NCI-H2107 (cell line): ENCODE data around the gene STX18.
"Not testable (repeated sequence)": the region's sequence is repeated elsewhere in the genome, so short reads cannot be mapped to it uniquely, and the experiment has no call there.

ENCODE experiments used
- DNase-seq: peaks from one replicate; lab custom pipeline; 2025; lab: John Stamatoyannopoulos, UW

The STX18 gene

GRCh38 chr4:4437798-4438470, 103.9 kb downstream of the STX18 start:
- no peak for DNase-seq

GRCh38 chr4:4436244-4436823, 105.5 kb downstream of the STX18 start:
- DNase-seq: no peak

DNA sequence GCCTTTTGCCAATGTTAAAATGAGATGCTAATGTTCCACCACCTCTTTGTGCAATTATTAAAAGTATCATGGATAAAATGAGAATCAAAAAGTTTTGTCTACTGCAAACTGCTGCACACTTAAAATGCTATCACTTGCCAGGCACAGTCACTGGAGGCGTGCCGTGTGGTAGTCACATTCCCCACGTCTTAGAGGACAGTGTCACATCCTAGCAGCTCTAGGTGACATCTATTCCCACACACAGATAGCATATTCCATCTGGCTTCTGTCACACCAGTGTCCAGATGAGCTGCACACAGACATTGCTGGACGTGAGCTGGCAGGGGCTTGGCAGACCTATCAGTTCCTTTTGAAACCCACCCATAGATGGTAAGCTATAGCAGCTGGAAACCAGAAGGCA, 107.9 kb downstream of the STX18 start:
- DNase-seq: no peak

GRCh38 chr4:4432341-4433125, 109.3 kb downstream of the STX18 start:
- DNase-seq: no peak

DNA sequence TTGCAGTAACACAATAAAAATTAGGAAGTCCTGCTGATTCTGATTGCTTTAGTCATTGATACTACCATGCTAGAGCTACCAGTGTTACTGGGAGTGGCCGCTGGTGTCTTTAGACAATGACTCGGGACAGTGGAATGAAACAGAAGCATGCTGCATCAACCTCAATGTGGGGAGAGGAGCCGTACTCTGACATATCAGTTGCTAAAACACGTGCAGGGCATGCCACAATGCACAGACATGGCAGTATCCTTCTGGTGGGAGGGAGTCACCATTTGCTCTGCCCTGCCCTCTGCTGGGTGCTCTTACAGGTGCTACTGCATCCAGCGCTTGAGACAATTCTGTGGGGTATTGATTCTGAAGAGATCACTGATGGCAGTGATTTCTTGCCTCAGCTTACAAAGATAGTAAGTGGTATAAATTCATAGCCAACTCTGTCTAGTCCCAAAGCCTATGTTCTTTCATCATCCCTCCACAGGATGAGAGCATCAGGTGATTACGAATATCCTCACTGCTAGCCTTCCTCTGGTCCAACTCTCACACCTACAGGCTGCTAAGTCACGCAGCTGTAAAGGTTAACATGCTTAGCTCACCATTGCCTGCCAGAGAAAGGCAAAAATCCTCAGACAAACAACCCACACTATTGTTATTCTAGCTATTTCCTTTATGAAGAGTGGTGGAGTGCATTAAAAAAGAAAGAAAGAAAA, 111.2 kb downstream of the STX18 start:
- no peak for DNase-seq

DNA sequence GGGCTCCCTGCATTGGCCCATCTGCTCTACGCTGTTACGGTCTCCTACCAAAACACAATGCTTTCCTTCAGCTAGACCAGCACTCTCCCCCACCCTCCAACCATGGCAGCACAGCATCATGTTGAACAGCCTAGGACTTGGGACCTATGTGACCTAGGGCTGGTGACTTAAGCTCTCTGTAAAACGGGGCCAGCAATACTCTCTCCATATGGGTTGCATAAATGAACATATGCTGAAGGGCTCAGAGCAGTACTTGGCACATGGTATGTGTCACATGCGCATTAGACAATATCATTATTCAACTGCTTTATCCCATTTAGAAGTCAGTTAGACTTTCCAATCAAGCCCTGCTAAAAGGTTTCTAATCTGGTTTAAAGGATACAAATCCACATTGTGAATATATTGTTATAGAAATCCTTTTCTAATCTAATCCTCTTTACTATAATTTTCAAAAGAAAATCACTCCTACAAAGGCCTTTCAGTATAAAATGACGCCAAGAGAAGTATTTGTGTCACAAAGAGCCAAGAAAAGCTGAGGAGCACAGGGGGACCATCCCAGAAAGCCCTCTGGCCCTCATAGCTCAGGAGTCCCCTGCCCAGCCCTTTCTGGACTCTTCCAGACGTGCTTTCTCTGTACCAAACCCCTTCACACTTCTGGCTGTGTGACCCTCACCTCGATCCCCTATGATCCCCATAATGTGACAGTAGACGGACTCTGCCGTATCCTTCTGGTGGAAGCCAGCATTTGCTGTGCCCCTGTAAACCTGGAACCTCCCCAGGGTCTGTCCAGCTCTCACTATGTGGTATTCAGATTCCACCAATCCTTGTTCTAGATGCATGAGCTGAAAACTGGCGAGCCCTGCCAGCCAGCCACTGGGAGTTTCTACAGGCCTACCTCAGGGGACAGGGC, 112.6 kb downstream of the STX18 start:
- DNase-seq: no peak

- no peak for DNase-seq
These were observed 114.0 kb downstream of the STX18 start for GRCh38 chr4:4427886-4428285.

DNA sequence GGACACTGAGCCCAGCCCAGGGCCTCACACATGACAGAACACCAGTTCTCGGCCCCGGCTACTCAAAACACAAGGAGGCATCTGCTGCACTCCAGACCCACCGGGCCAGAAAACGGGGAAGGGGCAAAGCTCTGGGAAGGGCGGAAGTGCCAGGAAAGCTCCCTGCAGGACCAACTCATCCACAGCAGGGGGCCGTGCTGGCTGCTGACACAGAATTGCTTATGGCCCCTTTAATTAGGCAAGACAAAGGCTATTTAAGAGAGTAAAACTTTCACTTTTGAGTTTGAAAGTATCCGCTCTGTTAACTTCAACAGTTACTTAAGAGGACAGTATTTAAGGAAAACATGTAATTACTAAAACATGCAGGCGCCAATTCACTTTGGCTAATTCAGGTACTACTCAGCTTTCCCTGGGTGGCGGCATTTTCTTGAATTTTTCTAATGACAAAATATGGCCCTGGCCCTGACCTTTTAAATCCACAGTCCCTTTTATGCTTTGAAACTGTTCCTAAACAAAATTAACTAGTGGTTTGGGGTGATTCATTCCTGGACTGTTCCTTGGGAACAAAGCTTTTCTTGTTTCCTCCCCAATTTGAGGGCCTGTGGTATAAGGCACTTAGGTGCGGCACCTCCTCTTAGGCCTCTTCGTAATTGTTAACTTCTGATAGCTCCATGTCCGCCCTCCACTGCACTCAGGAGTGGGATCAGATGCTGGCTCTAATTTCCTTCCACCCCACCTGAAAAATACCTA, 114.6 kb downstream of the STX18 start:
- no peak for DNase-seq

DNA sequence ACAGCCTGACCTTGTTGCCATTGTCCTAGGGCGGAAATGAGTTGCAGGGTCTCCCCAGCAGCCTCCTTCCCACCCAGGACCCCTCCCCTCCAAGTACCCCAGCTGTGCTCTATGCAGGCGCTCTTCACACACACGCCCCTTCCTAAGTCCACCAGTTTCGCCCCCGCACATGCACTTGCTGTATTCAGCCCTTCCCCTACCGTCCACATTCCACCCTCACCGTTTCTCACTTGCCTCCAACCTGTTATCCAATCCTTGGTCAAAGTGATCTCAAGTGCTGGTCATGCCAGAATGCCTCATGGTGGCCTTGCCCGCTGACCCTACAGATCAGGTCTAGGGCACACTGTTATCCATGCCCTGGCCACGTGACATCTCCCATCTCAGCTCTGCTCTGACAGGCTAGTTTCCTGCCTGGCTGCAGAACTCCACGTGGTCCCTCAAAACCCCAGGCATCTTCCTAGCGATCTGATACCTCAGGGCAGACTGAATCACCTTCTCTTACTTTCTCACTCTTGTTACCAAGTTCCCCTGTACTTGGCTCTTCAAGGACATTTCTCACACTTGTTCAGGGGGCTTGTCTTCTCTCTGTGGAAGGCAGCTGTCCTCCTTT, 115.2 kb downstream of the STX18 start:
- no peak for DNase-seq

- no peak for DNase-seq
These were observed 116.2 kb downstream of the STX18 start for GRCh38 chr4:4425696-4426095.

DNA sequence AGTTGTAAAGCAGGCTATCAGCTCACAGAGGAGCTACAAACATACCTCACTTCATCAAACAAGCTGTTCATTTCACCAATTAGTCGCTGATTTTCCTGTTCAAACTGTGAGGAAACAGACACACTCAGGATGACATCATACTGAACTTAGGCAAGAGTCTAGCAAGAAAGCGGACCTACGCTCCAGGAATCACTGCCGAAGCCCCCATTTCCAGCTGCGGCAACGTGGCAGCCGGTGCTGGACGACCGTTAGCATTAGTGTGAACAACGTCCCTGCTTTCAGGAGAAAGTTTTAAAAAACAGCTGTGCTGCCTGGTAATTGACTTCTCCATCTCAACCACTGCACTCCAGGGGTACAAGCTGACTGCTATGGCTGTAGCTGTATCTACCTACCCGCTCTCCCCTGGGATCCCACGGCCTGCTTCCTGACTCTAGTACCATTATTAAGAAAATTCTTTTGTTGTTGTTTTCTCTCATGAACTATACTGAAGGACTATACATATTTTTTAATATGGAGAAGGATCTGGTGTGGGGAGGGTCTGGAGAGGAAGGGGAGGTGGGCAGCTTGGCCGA, 116.6 kb downstream of the STX18 start:
- DNase-seq: no peak

GRCh38 chr4:4424499-4425115, 117.2 kb downstream of the STX18 start:
- DNase-seq: no peak

DNA sequence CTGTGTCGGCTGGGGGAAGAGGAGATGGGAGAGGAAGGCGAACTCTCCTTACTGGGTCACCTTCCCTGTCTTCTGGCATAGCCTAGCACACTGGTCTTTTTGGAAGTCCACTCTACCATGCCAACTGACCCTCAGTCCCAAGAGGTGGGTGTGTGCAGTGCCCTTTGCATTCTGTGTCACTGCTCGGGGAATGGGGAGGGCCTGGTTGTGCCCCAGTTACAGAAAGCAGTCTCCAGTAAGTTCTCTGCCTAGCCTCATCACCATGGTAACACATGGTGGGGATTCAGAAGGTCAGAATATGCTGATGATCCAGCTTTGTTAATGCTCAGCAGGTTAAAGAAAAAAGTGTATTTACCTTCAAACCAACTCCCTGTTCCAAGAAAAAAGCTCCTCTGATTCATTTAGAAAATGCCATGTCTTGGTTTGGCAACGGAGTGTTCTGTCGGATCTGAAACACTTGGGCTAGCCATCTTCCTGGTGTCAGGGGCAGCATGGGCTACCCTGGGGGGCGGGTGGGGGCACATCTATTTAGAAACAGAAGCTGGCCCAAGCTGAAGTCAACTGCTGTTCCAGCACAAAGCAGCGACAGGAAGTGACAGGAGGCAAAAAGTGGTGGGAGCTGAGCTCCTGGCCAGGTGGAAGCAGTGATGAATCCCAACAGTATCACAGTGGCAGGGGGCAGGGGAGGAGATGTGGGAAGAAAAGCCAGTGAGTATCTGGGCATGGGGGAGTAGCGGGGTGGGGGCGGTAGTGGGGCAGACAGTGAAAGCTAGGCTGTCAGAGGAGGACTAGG, 117.9 kb downstream of the STX18 start:
- no peak for DNase-seq

DNA sequence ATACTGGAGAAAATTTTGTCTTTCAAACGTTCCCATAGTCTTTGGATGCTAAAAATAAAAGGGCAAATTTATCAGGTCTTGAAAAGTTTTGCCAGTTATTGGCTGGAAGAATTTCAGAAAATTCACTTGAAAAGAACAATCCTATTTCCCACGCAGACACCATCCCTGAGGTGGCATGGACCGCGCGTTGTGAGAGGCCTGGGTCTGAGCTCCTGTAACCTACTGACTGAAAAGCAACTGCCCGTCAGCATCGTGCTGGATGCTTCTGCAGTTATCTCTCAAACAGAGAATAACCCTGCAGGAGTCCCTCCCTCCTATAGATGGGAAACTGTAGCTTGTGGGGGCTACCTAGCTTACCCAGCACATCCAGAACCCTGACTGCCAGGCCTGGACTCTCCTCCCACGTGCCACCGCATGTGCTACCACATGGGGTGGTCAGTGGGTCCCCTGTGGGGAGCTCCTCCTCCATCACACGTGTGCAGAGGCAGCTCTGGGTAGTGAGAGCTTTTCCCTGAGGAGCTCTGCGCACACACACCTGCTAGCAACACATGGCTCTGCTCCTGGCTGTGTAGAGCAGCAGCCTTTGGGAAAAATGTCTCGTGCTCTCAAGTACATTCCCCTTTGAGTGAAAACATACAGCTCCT, 118.9 kb downstream of the STX18 start:
- DNase-seq: peak; percentile 7

DNA sequence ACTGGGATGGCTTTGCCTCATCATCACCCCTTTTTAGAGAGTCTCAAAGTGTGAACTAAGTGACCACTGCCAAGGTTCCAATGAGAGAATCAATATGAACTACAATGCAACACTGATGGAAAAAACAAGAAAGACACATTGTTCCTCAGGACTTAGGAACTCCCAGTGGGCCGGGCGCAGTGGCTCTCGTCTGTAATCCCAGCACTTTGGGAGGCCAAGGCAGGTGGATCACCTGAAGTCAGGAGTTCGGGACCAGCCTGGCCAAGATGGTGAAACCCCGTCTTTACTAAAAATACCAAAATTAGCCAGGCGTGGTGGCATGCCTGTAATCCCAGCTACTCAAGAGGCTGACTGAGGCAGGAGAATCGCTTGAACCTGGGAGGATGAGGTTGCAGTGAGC, 119.7 kb downstream of the STX18 start:
- DNase-seq: not testable (repeated sequence)

- DNase-seq: no peak
These were observed 120.5 kb downstream of the STX18 start for GRCh38 chr4:4421356-4421755.

DNA sequence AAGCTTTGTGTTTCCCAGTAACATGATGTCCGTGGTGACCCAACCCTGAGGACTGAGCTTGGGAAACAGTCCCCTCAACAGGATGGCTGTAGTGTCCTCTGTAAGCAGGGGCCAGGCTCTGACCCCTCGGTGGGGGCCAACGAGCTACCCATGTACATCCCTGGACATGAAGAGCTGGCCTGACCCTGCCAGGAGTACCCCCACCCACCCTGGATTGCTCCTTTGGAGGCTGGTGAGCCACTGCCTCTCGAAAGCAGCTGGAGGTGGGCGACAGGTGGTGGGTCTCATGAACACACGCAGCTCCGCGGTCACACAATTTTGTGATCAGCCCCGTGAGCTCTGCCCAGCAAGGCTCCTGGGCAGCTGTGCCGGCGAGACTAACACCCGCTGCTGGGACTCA, 121.4 kb downstream of the STX18 start:
- DNase-seq: no peak

GRCh38 chr4:4419896-4420295, 122.0 kb downstream of the STX18 start:
- no peak for DNase-seq
